IPS DF 6.9 (cell line): ENCODE data around the gene TNNC1.
A peak's percentile ranks its signal among the peaks of the same experiment; 100 is the strongest.

Source experiments
- DNase-seq: peaks from one replicate; pipeline ENCODE4 v3.0.0-alpha.2; 2013; ENCODE audit warnings: low read depth, low spot score
- H3K27ac ChIP-seq: one replicate; pipeline ENCODE4 v1.5.1; 2013; ENCODE audit warnings: low read length, control low read depth
- H3K27me3 ChIP-seq: 2 replicates; pipeline ENCODE4 v1.6.1; 2013; ENCODE audit warnings: mild to moderate bottlenecking, low read length; ENCODE audit not compliant: control insufficient read depth, insufficient read depth
- H3K36me3 ChIP-seq: 2 replicates; pipeline ENCODE4 v1.6.1; 2013; ENCODE audit warnings: low read length; ENCODE audit not compliant: control insufficient read depth, insufficient read depth
- H3K4me1 ChIP-seq: 2 replicates; pipeline ENCODE4 v1.6.1; 2013; ENCODE audit warnings: low read length; ENCODE audit not compliant: control insufficient read depth, insufficient read depth
- H3K4me3 ChIP-seq: 2 replicates; pipeline ENCODE4 v1.5.1; 2013; ENCODE audit warnings: mild to moderate bottlenecking, low read length
- H3K9me3 ChIP-seq: 2 replicates; pipeline ENCODE4 v1.6.1; 2013; ENCODE audit warnings: low read length, inconsistent platforms; ENCODE audit not compliant: control insufficient read depth, insufficient read depth
- WGBS: extraction: QIAGEN DNeasy Blood & Tissue Kit; methylation state at CpG from one replicate; pipeline ENCODE4 v1.1.7; 2013; ENCODE audit warnings: mixed read lengths, missing lambda C conversion rate; ENCODE audit not compliant: insufficient read length, insufficient coverage; 5-methylcytosine and 5-hydroxymethylcytosine counted together

Gene TNNC1

GRCh38 chr3:52446631-52447511, 7.0 kb downstream of the TNNC1 start:
- peaks cover 10% of the 10 kb centered on the region for H3K4me1 ChIP-seq
- H3K27me3 ChIP-seq: no peaks in the 10 kb centered on the region
- no peak overlapping the region for H3K27ac ChIP-seq
- no peaks in the 10 kb centered on the region for H3K36me3 ChIP-seq
- WGBS: no CpG with 5 or more reads among the region's 13 CpGs
- peak; percentile 82 for DNase-seq
- no peak overlapping the region for H3K4me3 ChIP-seq
- no peaks in the 10 kb centered on the region for H3K9me3 ChIP-seq

GRCh38 chr3:52446042-52446441, 7.8 kb downstream of the TNNC1 start:
- no peak for DNase-seq
- Histone ChIP-seq H3K9me3 (no peaks in the 10 kb centered on the region), H3K27ac (no peak overlapping the region), H3K36me3 (no peaks in the 10 kb centered on the region), H3K4me3 (no peak overlapping the region), H3K4me1 (peaks cover 10% of the 10 kb centered on the region), H3K27me3 (no peaks in the 10 kb centered on the region)
- WGBS: no CpG with 5 or more reads among the region's 4 CpGs

GRCh38 chr3:52444860-52445793, 8.7 kb downstream of the TNNC1 start, which contains the start of gene SEMA3G:
Gene SEMA3G, minus strand, starts transcription at chr3:52445103. Its CDS starts 76 bp downstream, at chr3:52445027.
- Histone ChIP-seq H3K4me1 (peaks cover 6% of the 10 kb centered on the region), H3K9me3 (no peaks in the 10 kb centered on the region), H3K27me3 (no peaks in the 10 kb centered on the region), H3K27ac (no peak within 1 kb of the TSS), H3K4me3 (no peak within 1 kb of the TSS), H3K36me3 (no peaks in the 10 kb centered on the region)
- peak; percentile 57 for DNase-seq
- WGBS: no CpG with 5 or more reads among the region's 19 CpGs

GRCh38 chr3:52443791-52444687, 9.8 kb downstream of the TNNC1 start:
- no CpG with 5 or more reads among the region's 25 CpGs for WGBS
- no peak for DNase-seq
- H3K27ac ChIP-seq: no peak overlapping the region
- H3K9me3 ChIP-seq: no peaks in the 10 kb centered on the region
- H3K4me3 ChIP-seq: no peak overlapping the region
- H3K4me1 ChIP-seq: peaks cover 4% of the 10 kb centered on the region
- H3K36me3 ChIP-seq: no peaks in the 10 kb centered on the region
- no peaks in the 10 kb centered on the region for H3K27me3 ChIP-seq

GRCh38 chr3:52443268-52443610, 10.6 kb downstream of the TNNC1 start:
- no peak for DNase-seq
- H3K4me1 ChIP-seq: peaks cover 4% of the 10 kb centered on the region
- H3K4me3 ChIP-seq: no peak overlapping the region
- no CpG with 5 or more reads among the region's 8 CpGs for WGBS
- H3K27ac ChIP-seq: no peak overlapping the region
- H3K27me3 ChIP-seq: no peaks in the 10 kb centered on the region
- H3K9me3 ChIP-seq: no peaks in the 10 kb centered on the region
- H3K36me3 ChIP-seq: no peaks in the 10 kb centered on the region

GRCh38 chr3:52442409-52443267, 11.2 kb downstream of the TNNC1 start:
- WGBS: no CpG with 5 or more reads among the region's 16 CpGs

GRCh38 chr3:52441772-52442332, 12.0 kb downstream of the TNNC1 start:
- no peaks in the 10 kb centered on the region for H3K27me3 ChIP-seq
- no peaks in the 10 kb centered on the region for H3K36me3 ChIP-seq

More at GRCh38 chr3:52442409-52443267, 11.2 kb downstream of the TNNC1 start:
- H3K36me3 ChIP-seq: no peaks in the 10 kb centered on the region
- peaks cover 4% of the 10 kb centered on the region for H3K4me1 ChIP-seq
- no peaks in the 10 kb centered on the region for H3K9me3 ChIP-seq
- H3K27ac ChIP-seq: no peak overlapping the region
- no peak for DNase-seq
- H3K27me3 ChIP-seq: no peaks in the 10 kb centered on the region
- H3K4me3 ChIP-seq: no peak overlapping the region

GRCh38 chr3:52441091-52441771, 12.6 kb downstream of the TNNC1 start:
- H3K27me3 ChIP-seq: no peaks in the 10 kb centered on the region
- H3K4me1 ChIP-seq: peaks cover 4% of the 10 kb centered on the region
- no peak overlapping the region for H3K4me3 ChIP-seq
- DNase-seq: no peak
- H3K9me3 ChIP-seq: no peaks in the 10 kb centered on the region
- no peak overlapping the region for H3K27ac ChIP-seq
- H3K36me3 ChIP-seq: no peaks in the 10 kb centered on the region
- no CpG with 5 or more reads among the region's 23 CpGs for WGBS

More at GRCh38 chr3:52441772-52442332, 12.0 kb downstream of the TNNC1 start:
- Histone ChIP-seq H3K4me1 (peaks cover 4% of the 10 kb centered on the region), H3K4me3 (no peak overlapping the region), H3K27ac (no peak overlapping the region), H3K9me3 (no peaks in the 10 kb centered on the region)
- no peak for DNase-seq
- WGBS: no CpG with 5 or more reads among the region's 18 CpGs

GRCh38 chr3:52440671-52441070, 13.2 kb downstream of the TNNC1 start:
- no peak for DNase-seq
- WGBS: no CpG with 5 or more reads among the region's 14 CpGs
- Histone ChIP-seq H3K36me3 (no peaks in the 10 kb centered on the region), H3K27me3 (no peaks in the 10 kb centered on the region), H3K27ac (no peak overlapping the region), H3K9me3 (no peaks in the 10 kb centered on the region), H3K4me3 (no peak overlapping the region), H3K4me1 (peaks cover 4% of the 10 kb centered on the region)
